Measurements from ENCODE around the gene SMIM13.

SMIM13 gene

DNA sequence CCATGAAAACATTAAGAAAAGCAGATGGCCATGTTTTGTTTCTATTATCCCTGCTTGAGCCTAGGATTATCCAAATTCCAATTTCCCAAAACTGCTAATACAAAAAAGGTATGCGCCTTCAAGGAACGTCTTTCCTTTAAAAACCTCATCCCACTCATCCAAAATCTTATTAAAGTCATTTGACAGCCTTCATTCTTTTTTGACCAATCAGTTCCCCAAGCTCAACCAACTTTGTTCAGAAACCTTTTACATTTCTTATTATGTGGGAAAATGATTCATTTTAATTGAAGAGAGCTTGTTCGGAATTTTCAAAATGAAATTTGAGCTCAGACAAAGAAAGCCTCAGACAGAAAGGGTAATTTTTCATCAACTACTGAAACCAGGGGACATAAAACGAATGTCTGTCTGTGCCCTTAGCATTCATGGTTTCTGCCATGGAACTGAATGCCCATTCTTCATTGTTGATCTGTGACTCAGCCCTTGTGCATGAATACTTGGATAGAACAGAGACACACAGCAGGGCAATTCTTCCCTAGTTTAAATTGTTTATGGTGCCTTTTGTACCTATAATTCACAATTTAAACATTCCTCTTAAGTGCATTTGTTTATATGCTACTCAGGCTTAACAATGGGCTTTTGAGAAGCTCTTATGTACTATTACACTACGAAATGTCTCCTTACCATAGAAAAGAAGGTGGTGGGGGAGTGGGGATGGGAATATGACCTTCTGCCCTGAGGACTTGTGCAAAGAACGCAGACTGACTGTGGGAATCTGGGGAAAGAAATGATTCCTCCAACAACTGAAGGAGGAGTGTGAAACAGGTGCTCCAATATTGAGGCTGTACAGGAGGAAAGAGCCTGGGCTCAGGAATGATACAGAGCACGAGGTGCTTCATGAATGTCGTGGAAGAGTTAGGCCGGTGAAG is 67.7 kb downstream of the SMIM13 start:
- no peak for DNase-seq

GRCh38 chr6:11162262-11162661 is 68.6 kb downstream of the SMIM13 start:
- DNase-seq, result no peak

DNA sequence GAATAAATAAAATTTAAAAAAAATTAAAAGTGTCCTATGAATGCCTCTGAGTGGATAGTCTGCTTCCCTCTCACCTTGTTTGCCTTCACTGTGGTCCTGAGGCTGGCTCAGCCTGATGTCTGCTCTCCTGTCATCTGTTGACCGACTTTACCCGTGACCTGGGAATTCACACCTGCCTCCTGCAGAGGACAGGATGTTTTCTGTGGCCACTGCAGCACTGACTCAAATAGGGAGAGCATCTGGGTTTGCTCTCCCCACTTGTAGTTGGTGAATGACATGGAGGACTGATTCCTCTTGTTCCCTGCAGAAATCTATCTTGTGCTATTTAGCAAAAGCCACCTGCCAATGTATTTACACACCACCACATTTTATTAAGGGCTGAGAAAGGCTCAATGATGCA is 70.3 kb downstream of the SMIM13 start:
- no peak for DNase-seq

DNA sequence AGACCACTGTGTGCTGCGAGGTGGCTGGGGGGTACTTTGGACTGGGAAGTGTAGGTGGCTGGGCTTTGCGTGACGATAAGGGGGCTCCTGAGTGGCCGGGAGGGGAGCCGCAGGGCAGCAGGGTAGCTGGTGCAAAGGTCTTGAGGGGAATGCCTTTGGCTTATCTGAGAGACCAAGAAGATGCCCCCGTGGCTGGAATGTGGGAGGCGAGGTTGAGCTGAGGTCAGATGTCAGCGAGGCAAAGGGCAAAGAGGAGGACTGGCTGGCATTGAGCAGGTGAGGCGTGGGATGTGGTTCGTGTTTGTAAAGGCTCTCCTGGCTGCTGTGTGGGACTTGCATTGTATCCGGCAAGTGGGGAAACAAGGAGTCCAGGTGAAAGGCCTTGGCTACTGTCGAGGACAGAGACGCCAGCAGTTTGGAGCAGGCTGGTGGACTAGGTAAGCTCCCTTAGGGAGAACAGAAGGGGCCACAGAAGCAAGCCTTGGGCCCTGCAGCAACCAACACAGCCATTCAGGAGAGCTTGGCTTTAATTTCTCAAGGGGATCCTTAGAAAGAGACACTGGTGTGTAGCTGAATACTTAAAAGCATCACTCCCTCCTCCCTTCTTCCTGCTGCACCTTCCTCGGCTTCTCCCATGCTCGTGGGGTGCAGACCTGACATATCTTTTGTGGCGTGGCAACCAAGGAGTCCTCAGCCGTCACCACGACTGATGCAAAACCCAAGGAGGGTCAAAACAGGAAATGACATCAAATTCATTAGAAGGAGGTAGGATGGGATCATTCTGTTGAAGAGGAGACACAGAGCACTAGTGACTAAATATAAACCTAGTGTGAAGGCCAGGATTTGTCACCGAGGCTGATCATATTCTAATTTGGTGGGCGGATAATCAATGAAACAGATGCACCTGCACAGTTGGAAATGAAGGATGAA is 71.3 kb downstream of the SMIM13 start:
- DNase-seq, result no peak

- no peak for DNase-seq
Observed at GRCh38 chr6:11166948-11167347, 73.3 kb downstream of the SMIM13 start.

GRCh38 chr6:11168091-11168635 is 74.5 kb downstream of the SMIM13 start:
- no peak for DNase-seq

GRCh38 chr6:11171952-11172351 is 78.3 kb downstream of the SMIM13 start:
- no peak for DNase-seq

DNA sequence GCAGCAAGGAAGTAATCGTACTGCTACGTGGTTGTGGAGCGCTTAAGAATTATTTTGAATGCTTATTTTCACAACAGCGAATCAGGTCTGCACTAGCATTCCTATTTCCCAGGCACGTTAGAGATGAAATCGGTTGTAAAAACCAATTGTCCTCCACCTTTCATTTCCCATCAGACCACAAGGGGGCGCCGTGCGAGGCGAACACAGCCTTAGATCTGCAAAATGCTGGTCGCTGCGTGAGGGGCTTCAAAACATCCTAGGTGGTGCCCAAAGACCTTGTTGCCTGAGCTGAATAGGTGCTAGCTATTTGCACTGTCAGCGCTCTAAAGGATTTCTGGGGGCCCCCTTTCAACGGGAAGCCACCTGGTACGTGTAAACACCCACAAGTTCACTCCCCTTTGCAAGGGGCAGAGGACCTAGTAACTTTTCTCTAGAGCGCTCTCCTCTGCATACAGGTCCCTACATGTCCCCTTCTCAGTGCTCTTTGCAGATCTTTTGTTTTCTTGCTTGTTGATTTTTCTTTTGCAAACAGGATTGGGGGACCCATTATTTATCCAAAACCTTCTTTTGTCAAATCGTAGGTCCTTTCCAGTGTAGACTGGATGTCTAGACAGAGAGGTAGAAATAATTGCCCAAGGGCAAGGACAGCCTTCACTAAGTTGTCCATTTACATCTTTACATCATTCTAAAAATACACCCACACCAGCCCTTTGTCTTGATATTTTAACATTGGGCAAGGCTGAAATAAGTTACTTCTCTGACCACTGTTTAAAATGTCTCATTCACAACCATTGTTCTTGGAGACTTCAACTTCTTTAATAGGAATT is 79.1 kb downstream of the SMIM13 start:
- DNase-seq, result peak; percentile 79

GRCh38 chr6:11174242-11174611 is 80.6 kb downstream of the SMIM13 start:
- no peak for DNase-seq

GRCh38 chr6:11177271-11177670 is 83.6 kb downstream of the SMIM13 start:
- no peak for DNase-seq

DNA sequence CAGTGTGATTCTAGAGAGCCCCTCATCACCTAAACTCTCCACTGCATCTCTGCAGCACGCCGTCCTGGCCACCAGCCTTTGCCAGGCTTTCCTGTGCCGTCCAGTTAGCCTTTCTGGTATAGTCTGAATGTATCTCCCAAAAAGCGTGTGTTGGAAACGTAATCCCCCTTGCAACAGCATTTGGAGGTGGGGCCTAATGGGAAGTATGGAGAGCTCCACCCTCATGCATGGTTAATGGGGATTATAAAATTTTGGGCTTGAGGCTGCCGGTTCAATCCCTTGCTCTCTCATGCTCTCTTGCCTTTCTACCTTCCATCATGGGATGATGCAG is 85.4 kb downstream of the SMIM13 start:
- DNase-seq, result no peak

DNA sequence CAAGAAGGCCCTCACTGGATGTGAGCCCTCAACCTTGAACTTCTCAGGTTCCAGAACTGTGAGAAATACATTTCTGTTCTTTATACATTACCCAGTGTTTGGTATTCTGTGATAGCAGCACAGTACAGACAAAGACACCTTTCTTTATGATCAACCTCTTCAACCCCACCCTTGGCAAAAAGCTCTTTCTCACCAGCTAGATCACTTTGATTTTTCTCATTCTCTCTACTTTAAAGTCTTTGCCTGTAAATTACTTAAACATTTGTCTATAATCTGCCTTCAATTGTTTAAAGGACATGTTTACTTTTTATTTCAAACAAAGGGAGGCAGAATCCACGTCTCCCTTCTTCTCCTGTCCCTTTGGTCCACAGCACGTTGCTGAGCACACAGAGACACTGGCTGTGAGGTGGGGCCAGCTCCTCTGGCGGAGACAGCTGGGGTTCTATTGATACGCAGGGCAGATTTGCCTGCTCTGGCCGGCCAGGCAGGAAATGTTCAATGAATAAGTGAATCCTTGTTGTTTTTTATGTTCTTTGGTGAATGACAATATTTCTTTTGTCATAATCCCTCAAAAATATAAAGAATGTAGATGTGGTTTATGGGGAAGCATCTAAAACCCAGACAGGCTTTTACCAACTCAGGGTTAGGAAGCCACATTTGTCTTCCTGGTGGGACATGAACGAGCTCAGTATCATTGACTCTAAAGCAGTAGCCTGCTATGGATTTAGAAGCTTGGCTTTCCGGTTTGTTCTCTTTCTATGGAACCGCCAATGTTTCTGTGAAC is 86.0 kb downstream of the SMIM13 start:
- DNase-seq, result no peak

- no peak for DNase-seq
Observed at GRCh38 chr6:11181478-11182136, 88.0 kb downstream of the SMIM13 start.

- no peak for DNase-seq
Observed at GRCh38 chr6:11183761-11184362, 90.2 kb downstream of the SMIM13 start.

DNA sequence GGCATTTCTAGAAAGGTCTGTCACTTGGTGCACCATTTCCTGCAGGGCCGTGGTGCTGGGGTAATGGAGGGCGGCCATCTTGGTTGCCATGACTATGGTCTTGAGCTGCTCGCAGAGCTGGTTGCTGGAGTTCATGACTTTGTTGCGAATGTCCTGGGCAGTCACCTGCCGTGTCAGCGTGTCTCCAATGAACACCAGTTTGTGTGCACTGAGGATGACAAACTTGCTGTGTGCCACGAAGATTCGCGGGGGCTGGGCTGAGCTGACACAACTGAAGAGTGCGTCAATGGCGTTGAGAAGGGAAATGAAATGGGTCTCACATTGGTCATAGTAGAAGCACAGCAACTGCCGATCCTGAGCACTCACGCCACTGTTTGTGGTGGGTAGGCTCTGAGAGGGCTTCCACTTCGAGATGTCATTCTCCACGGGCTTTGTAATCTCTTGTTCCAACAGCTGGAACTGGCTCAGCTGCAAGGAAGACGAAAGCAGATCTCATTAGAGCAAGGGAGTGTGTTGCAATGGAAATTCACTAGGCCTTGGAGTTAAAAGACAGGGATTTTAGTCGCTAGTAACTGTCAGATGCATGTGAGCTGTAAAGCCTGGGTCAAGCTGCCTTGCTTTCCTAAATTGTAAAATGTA is 91.7 kb downstream of the SMIM13 start:
- no peak for DNase-seq

DNA sequence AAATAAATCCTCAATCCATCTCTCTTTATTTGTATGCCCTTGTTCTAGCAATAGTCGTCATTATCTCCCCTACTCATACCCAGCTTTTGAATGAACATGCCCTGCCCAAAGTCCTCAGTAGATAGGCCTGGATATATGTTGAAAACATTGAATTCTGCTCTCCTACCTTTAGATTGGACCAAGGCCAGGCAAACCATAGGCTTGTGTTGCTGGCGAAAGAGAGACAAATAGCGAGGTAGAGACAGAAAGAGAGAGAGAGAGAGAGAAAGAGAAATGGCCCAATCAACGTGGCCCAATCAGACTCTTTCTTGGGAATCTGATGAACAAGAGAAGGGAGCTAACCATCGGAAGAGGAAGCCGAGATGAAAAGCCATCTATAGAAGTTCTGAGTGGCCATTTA is 93.7 kb downstream of the SMIM13 start:
- no peak for DNase-seq
